ENCODE results near the gene DPF1. TPM values are rescaled to one million over a fixed set of nuclear protein-coding genes. Genes with fewer than 3 reads are reported as not detected.
"Not testable (repeated sequence)": the region's sequence is repeated elsewhere in the genome, so short reads cannot be mapped to it uniquely, and the experiment has no call there.

The DPF1 gene
- total and polyA plus RNA-seq, 2 donors (not counting 1 experiment from before 2014, with no cell fraction given) = 0.50 to 1.6 TPM

DNA sequence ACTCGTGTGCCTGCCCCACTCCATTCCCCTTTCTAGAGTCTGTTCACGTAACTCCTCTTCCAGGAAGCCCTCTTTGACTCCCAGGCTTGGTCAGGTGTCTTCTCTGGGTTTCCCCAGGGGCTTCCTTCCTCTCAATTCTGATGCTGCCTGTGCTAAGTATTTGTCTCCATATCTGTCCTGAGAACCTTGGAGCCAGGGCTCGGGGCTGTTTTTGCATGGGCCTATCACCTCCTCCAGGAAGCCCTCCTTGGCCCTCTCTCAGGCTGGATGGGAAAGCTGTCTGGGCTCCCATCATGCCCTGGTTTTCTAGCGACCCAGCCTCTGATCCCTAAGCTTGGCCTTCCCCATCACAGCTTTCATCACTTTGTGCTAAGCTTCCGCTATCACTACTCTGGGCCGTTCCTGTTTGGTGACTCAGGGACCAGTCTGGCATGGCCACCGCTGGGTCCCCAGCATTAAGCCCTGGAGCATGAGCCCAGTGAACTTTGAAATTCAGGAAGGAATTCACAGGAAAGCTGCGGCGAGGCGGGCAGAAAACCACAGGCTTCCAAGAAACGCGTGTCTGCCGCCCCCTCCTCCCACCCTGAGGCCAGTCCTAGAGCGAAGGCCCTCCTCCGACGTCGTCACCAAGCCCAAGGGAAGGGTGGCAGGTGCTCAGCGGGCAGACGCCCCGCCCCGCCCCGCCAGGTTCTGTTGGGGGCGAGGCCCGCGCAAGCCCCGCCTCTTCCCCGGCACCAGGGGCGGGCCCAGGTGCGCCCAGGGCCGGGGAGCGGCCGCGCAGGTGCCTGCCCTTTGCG lies 39.9 kb upstream of the DPF1 start:
- H2AFZ ChIP-seq (ENCODE audit: low read length) = peak overlapping the region; percentile 30
- no peaks in the 10 kb centered on the region for H3K36me3 ChIP-seq (ENCODE audit: control insufficient read depth, insufficient read depth, low read length)
- TF ChIP-seq, protein P1, sequence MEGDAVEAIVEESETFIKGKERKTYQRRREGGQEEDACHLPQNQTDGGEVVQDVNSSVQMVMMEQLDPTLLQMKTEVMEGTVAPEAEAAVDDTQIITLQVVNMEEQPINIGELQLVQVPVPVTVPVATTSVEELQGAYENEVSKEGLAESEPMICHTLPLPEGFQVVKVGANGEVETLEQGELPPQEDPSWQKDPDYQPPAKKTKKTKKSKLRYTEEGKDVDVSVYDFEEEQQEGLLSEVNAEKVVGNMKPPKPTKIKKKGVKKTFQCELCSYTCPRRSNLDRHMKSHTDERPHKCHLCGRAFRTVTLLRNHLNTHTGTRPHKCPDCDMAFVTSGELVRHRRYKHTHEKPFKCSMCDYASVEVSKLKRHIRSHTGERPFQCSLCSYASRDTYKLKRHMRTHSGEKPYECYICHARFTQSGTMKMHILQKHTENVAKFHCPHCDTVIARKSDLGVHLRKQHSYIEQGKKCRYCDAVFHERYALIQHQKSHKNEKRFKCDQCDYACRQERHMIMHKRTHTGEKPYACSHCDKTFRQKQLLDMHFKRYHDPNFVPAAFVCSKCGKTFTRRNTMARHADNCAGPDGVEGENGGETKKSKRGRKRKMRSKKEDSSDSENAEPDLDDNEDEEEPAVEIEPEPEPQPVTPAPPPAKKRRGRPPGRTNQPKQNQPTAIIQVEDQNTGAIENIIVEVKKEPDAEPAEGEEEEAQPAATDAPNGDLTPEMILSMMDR (conservative IDR thresholded peaks at IDR 0.05 in 1 of 2, IDR thresholded peaks at IDR 0.05 in 1 of 2; ENCODE audit: low read depth in 1 of 2, low read length in 2 of 2) = no peak
- no peak for TF ChIP-seq EZH2 (IDR thresholded peaks at IDR 0.05; ENCODE audit: low read length, missing control alignments)
- no peak overlapping the region for H3K9ac ChIP-seq (ENCODE audit: insufficient read depth, low read length)
- H3K27me3 ChIP-seq (ENCODE audit: control insufficient read depth, insufficient read depth, low read length) = no peaks in the 10 kb centered on the region
- no peaks in the 10 kb centered on the region for H3K79me2 ChIP-seq (ENCODE audit: control insufficient read depth, insufficient read depth, low read length)
- peak in 1 of 2 donors; percentile 69 for DNase-seq (ENCODE audit: low read depth in 2 of 2)
- H3K4me1 ChIP-seq (ENCODE audit: control insufficient read depth, extremely low read depth, insufficient read depth, low read length) = peaks cover 8% of the 10 kb centered on the region
- H3K4me3 ChIP-seq (replicated peaks in 1 of 4; ENCODE audit: control extremely low read depth in 1 of 4, insufficient read depth in 1 of 4, low read depth in 3 of 4, low read length in 4 of 4) = peak overlapping the region in 2 of 4 experiments; percentile 26 to 46
- no peaks in the 10 kb centered on the region for H3K9me3 ChIP-seq (ENCODE audit: control insufficient read depth, insufficient read depth, low read depth, low read length)
- H4K20me1 ChIP-seq (ENCODE audit: control insufficient read depth, extremely low read depth, insufficient read depth, low read length) = no peaks in the 10 kb centered on the region
- peak overlapping the region; percentile 90 for H3K4me2 ChIP-seq (ENCODE audit: extremely low read depth, insufficient read depth, low read length)
- H3K27ac ChIP-seq (ENCODE audit: insufficient read depth, low read length) = no peak overlapping the region

DNA sequence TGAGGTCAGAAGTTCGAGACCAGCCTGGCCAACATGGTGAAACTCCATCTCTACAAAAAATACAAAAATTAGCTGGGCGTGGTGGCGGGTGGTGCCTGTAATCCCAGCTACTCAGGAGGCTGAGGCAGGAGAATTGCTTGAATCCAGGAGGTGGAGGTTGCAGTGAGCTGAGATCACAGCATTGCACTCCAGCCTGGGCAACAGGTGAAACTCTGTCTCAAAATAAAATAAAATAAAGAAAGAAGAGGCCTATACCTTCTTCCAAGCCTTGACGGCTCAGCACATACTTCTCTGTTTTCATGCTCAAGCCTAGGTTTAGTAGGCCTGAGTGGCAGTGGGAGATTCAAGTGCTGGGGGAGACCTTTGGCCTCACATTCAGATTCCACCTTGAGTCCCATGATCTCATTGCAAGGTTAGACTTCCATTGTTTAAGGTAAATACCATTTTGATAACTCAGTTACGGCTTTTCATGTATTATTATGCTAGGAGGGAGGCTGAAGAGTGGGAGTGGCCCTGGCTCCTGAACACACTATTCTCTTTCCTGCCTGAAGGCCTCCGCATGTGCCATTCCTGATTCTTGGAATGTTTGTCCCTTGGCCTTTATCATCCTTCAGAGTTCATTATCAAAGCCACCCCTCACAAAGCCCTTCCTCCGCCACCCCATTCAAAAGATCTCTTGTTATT lies 38.7 kb upstream of the DPF1 start:
- H4K20me1 ChIP-seq (ENCODE audit: control insufficient read depth, extremely low read depth, insufficient read depth, low read length) = no peaks in the 10 kb centered on the region
- no peak overlapping the region for H3K9ac ChIP-seq (ENCODE audit: insufficient read depth, low read length)
- no peaks in the 10 kb centered on the region for H3K79me2 ChIP-seq (ENCODE audit: control insufficient read depth, insufficient read depth, low read length)
- H3K4me1 ChIP-seq (ENCODE audit: control insufficient read depth, extremely low read depth, insufficient read depth, low read length) = peaks cover 8% of the 10 kb centered on the region
- DNase-seq (ENCODE audit: low read depth in 2 of 2) = no peak
- no peak overlapping the region for H3K27ac ChIP-seq (ENCODE audit: insufficient read depth, low read length)
- H3K9me3 ChIP-seq (ENCODE audit: control insufficient read depth, insufficient read depth, low read depth, low read length) = no peaks in the 10 kb centered on the region
- H3K36me3 ChIP-seq (ENCODE audit: control insufficient read depth, insufficient read depth, low read length) = no peaks in the 10 kb centered on the region
- H3K4me2 ChIP-seq (ENCODE audit: extremely low read depth, insufficient read depth, low read length) = no peak overlapping the region
- no peak overlapping the region for H3K4me3 ChIP-seq (replicated peaks in 1 of 4; ENCODE audit: control extremely low read depth in 1 of 4, insufficient read depth in 1 of 4, low read depth in 3 of 4, low read length in 4 of 4)
- H3K27me3 ChIP-seq (ENCODE audit: control insufficient read depth, insufficient read depth, low read length) = no peaks in the 10 kb centered on the region
- H2AFZ ChIP-seq (ENCODE audit: low read length) = no peak overlapping the region
- TF ChIP-seq, protein P1 (conservative IDR thresholded peaks at IDR 0.05 in 1 of 2, IDR thresholded peaks at IDR 0.05 in 1 of 2; ENCODE audit: low read depth in 1 of 2, low read length in 2 of 2) = no peak
- TF ChIP-seq EZH2 (IDR thresholded peaks at IDR 0.05; ENCODE audit: low read length, missing control alignments) = no peak

DNA sequence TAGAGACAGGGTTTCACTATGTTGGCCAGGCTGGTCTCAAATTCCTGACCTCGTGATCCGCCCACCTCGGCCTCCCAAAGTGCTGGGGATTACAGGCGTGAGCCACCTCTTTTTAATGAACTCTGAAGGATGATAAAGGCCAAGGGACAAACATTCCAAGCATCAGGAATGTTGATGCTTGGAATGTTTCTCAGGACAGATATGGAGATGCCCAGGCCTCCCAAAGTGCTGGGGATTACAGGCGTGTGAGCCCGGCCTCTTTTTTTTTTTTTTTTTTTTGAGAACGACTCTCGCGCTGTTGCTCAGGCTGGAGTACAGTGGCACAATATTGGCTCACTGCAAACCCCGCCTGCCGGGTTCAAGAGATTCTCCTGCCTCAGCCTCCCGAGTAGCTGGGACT lies 37.9 kb upstream of the DPF1 start:
- not testable (repeated sequence) for DNase-seq (ENCODE audit: low read depth in 2 of 2); H3K9ac ChIP-seq (ENCODE audit: insufficient read depth, low read length); H3K27ac ChIP-seq (ENCODE audit: insufficient read depth, low read length); H3K4me3 ChIP-seq (replicated peaks in 1 of 4; ENCODE audit: control extremely low read depth in 1 of 4, insufficient read depth in 1 of 4, low read depth in 3 of 4, low read length in 4 of 4); H2AFZ ChIP-seq (ENCODE audit: low read length); H4K20me1 ChIP-seq (ENCODE audit: control insufficient read depth, extremely low read depth, insufficient read depth, low read length); H3K4me2 ChIP-seq (ENCODE audit: extremely low read depth, insufficient read depth, low read length); H3K4me1 ChIP-seq (ENCODE audit: control insufficient read depth, extremely low read depth, insufficient read depth, low read length); H3K79me2 ChIP-seq (ENCODE audit: control insufficient read depth, insufficient read depth, low read length); H3K36me3 ChIP-seq (ENCODE audit: control insufficient read depth, insufficient read depth, low read length); H3K27me3 ChIP-seq (ENCODE audit: control insufficient read depth, insufficient read depth, low read length); H3K9me3 ChIP-seq (ENCODE audit: control insufficient read depth, insufficient read depth, low read depth, low read length)
